HEK293T (cell line): ENCODE measurements around the gene ZIC1.

ENCODE experiments used
- CTCF ChIA-PET: fragments of 350-600 bp; formaldehyde crosslinking; extraction: SDS; loops from one replicate; lab custom pipeline; 2021; ENCODE audit warnings: antibody characterized with exemption, inconsistent platforms; lab: Yijun Ruan, JAX
- POLR2A ChIA-PET: fragments of 350-600 bp; formaldehyde crosslinking; extraction: SDS; loops from one replicate; lab custom pipeline; 2020; ENCODE audit warnings: antibody characterized with exemption, inconsistent platforms; lab: Yijun Ruan, JAX
- DNase-seq: peaks from one replicate; pipeline ENCODE4 v3.0.0; 2012; ENCODE audit warnings: mixed read lengths; ENCODE audit errors: extremely low spot score
- ARNT ChIP-seq: fragments of 450-650 bp; IDR thresholded peaks from 2 replicates; pipeline ENCODE4 v1.6.1; 2017; ENCODE audit warnings: mild to moderate bottlenecking
- BHLHE40 ChIP-seq: fragments of 450-650 bp; IDR thresholded peaks from 2 replicates; pipeline ENCODE4 v1.6.1; 2016; ENCODE audit warnings: mild to moderate bottlenecking, moderate library complexity, borderline replicate concordance
- CTBP1 ChIP-seq: fragments of 450-650 bp; IDR thresholded peaks from 2 replicates; pipeline ENCODE4 v1.6.1; 2016; ENCODE audit warnings: borderline replicate concordance
- ELF4 ChIP-seq: fragments of 450-650 bp; IDR thresholded peaks from 2 replicates; pipeline ENCODE4 v1.6.1; 2017; ENCODE audit warnings: antibody characterized with exemption
- FOXA1 ChIP-seq: fragments of 450-650 bp; IDR thresholded peaks from 2 replicates; pipeline ENCODE4 v1.6.1; 2016; ENCODE audit warnings: mild to moderate bottlenecking
- FOXK2 ChIP-seq: fragments of 450-650 bp; IDR thresholded peaks from 2 replicates; pipeline ENCODE4 v1.6.1; 2016; ENCODE audit warnings: mild to moderate bottlenecking
- FOXM1 ChIP-seq: fragments of 450-650 bp; IDR thresholded peaks from 2 replicates; pipeline ENCODE4 v1.6.1; 2017; ENCODE audit warnings: mild to moderate bottlenecking, borderline replicate concordance
- HDGF ChIP-seq: fragments of 450-650 bp; IDR thresholded peaks from 2 replicates; pipeline ENCODE4 v1.6.1; 2017; ENCODE audit warnings: antibody characterized with exemption, borderline replicate concordance
- L3MBTL2 ChIP-seq: fragments of 450-650 bp; conservative IDR thresholded peaks from 2 replicates; pipeline ENCODE4 v1.6.1; 2016; ENCODE audit warnings: mild to moderate bottlenecking
- LEF1 ChIP-seq: fragments of 450-650 bp; IDR thresholded peaks from 2 replicates; pipeline ENCODE4 v1.6.1; 2017; ENCODE audit warnings: mild to moderate bottlenecking, borderline replicate concordance
- NFRKB ChIP-seq: fragments of 450-650 bp; IDR thresholded peaks from 2 replicates; pipeline ENCODE4 v1.6.1; 2016; ENCODE audit warnings: mild to moderate bottlenecking, moderate library complexity
- SP1 ChIP-seq: fragments of 450-650 bp; IDR thresholded peaks from 2 replicates; pipeline ENCODE4 v1.6.1; 2017
- SUZ12 ChIP-seq: fragments of 450-650 bp; IDR thresholded peaks from 2 replicates; pipeline ENCODE4 v1.6.1; 2016; ENCODE audit warnings: mild to moderate bottlenecking
- TARDBP ChIP-seq: fragments of 450-650 bp; IDR thresholded peaks from 2 replicates; pipeline ENCODE4 v1.6.1; 2016
- ZNF384 ChIP-seq: fragments of 450-650 bp; IDR thresholded peaks from 2 replicates; pipeline ENCODE4 v1.6.1; 2016
- TF ChIP-seq, protein P1 (sequence below): fragments of 450-650 bp; IDR thresholded peaks from 2 replicates; pipeline ENCODE4 v1.6.1; 2016

The ZIC1 gene

DNA sequence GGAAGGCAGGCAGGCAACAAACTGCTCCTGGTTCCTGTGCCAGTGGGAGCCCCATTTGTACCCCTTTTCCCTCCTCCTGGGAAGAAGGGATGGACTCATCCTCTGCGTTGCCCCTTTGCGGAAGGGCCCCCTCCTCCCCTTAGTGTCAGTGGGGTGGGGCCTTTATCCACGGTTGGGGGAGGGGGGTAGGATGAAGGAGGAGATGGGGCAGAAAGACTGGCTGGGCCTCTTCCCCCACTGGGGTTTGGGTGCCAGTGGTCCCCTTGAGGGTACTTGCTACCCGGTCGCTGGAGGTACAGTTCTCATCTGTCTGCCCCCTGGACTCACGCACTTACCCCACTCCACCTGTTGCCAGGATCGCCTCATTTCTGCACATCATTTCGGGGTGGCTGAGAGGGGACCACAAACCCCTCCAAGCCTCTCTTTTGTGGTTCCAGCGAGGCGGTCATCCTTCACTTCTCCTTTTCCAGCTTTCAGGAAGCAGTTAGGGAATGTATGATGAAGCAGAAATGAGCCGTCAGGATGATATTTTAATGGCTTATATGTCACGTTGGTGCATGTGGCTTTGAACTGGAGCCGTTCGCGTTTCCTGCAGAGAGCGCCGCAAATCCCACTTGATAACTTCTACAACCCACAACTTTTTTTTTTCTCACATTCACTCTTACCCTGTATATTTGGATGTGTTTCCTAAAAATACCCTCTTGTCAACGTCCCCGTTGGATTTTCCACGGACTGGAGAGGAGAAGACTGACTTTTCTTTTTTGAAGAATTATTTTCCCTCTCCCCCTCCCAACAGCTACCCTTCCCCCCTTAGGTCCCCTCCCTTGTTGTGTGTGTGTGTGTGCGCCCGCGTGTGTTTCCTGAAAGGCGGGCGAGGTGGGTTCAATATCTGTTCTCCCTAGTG lies 2.9 kb upstream of the ZIC1 start, which contains the start of gene ZIC4:
Gene ZIC4, minus strand, starts transcription at position 516 of the 904 bp plus-strand sequence. CDS start 3,746 bp downstream, outside the sequence.
- CTCF ChIA-PET, result interaction anchor here (0.6 kb wide), 1 partner anchor 804 kb away, joined by 3 read pairs; no protein-coding TSS in a partner anchor
- no peak for TF ChIP-seq ARNT
- TF ChIP-seq, protein P1, sequence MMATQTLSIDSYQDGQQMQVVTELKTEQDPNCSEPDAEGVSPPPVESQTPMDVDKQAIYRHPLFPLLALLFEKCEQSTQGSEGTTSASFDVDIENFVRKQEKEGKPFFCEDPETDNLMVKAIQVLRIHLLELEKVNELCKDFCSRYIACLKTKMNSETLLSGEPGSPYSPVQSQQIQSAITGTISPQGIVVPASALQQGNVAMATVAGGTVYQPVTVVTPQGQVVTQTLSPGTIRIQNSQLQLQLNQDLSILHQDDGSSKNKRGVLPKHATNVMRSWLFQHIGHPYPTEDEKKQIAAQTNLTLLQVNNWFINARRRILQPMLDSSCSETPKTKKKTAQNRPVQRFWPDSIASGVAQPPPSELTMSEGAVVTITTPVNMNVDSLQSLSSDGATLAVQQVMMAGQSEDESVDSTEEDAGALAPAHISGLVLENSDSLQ, result no peak
- no peak for TF ChIP-seq HDGF
- TF ChIP-seq BHLHE40, result no peak
- no peak for TF ChIP-seq LEF1
- TF ChIP-seq FOXK2, result no peak
- TF ChIP-seq L3MBTL2, result no peak
- no peak for TF ChIP-seq ZNF384
- no peak for TF ChIP-seq FOXM1
- TF ChIP-seq SP1, result no peak
- TF ChIP-seq SUZ12, result no peak
- TF ChIP-seq FOXA1, result no peak
- TF ChIP-seq ELF4, result no peak
- no peak for TF ChIP-seq TARDBP
- TF ChIP-seq CTBP1, result no peak
- TF ChIP-seq NFRKB, result no peak
- DNase-seq, result no peak
- POLR2A ChIA-PET, result no interaction called here

DNA sequence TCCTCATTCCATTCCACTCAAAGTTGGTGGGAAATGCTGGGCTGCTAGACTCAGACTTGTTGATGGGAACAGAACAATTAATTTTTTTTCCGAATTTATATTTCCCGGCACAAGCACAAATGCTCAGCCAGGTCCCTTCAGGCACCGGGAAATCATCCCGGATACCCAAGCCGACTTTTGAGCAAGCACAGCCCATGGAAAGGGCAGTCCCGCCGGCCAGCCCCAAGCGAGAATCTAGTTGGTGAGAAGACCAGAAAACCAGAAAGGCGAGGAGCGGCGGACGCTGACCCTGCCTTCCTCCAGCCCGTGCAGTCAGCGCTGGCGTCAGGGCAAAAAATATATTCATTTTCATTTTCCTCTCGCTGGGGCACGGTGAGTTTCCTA lies 2.1 kb upstream of the ZIC1 start:
- no peak for DNase-seq
- no peak for TF ChIP-seq FOXA1
- TF ChIP-seq, protein P1, result no peak
- no peak for TF ChIP-seq ARNT
- TF ChIP-seq HDGF, result no peak
- TF ChIP-seq ZNF384, result no peak
- TF ChIP-seq FOXM1, result no peak
- TF ChIP-seq FOXK2, result no peak
- TF ChIP-seq SP1, result no peak
- TF ChIP-seq LEF1, result no peak
- TF ChIP-seq L3MBTL2, result no peak
- no peak for TF ChIP-seq TARDBP
- no peak for TF ChIP-seq CTBP1
- no peak for TF ChIP-seq NFRKB
- TF ChIP-seq BHLHE40, result no peak
- TF ChIP-seq ELF4, result no peak
- TF ChIP-seq SUZ12, result no peak
- ChIA-PET CTCF (no interaction called here), POLR2A (no interaction called here)

DNA sequence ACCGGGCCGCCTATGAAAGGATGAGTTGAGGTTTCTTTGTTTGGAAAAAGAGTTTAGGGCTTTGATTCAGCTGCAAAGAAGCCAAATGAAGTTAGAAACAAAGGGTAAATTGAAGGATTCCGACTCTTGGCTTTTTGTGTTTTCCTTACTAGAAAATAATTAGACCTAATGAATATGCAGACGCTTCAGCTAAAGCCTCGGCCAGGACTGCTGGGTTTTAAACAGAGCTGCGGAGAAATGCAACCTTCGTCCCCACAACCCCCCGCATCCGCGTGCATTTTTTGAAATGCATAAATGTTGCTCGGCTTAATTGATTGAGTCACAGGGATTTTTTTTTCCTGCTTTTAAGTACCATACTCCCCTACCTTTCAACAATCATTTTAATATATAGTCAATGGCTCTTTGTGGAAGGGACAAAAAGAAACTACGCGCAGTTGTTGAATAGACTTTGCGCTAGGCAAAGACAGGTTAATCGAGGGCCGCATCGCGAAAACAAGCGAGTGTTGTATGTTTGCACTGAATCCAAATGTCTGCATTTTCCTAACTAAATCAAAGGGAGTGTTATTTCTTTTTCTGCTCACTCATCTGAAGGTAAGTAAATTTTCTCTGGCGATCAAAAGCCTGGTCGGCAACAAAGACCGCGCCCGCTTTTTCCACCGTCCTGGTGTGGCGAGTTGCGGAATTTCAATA lies 1.5 kb upstream of the ZIC1 start:
- TF ChIP-seq ARNT (no peak), TARDBP (no peak), SUZ12 (no peak), FOXA1 (no peak), FOXM1 (no peak), L3MBTL2 (no peak), CTBP1 (no peak), BHLHE40 (no peak), ELF4 (no peak), NFRKB (no peak), LEF1 (no peak), HDGF (no peak), FOXK2 (no peak)
- TF ChIP-seq, protein P1, result no peak
- ChIA-PET CTCF (no interaction called here), POLR2A (no interaction called here)
- DNase-seq, result no peak

DNA sequence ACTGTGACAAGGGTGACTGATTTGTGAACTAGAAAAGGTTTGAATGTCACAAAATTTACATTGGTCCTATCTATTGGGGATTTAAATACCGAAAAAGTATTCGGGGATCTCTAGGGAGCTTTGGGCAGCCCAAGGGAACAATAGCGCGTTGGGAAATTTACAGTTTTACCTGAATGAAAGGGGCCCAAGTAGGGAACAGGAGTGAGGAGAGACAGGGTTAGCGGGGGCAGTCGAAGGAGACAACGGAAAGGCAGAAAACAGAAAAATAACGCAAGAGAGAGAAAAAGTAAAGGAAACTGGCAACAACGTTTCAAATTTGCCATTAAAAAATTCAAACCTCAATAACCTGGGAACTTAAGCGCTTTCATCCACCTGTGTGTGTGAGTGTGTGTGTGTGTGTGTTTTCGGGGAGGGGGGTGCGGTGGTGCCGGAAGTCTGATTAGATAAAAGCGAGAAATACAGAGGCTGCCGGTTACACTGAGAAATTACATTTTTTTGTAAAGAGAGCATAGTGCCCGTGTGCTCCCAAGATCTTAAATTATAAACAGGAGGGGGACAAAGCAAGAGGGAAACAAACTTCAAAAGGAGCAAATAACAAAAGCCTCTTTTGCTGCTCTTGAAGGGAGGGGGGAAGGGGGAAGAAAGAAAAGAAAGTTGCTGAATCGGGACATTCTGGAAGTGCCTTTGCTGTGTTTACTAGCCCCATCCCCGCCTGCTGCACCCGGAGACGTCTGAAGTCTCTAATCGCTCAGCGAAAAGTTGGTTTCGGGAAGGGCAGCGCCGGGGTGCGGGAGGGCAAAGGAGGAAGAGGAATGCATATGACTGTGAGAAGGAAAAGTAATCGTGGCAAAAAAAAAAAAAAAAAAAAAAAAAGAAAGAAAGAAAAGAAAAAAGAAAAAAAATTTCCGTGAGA lies 721 bp upstream of the ZIC1 start:
- ChIA-PET POLR2A (no interaction called here), CTCF (no interaction called here)
- TF ChIP-seq CTBP1 (no peak), LEF1 (no peak), ELF4 (no peak), TARDBP (no peak), L3MBTL2 (no peak), SUZ12 (no peak), HDGF (no peak), NFRKB (no peak)
- DNase-seq, result no peak

DNA sequence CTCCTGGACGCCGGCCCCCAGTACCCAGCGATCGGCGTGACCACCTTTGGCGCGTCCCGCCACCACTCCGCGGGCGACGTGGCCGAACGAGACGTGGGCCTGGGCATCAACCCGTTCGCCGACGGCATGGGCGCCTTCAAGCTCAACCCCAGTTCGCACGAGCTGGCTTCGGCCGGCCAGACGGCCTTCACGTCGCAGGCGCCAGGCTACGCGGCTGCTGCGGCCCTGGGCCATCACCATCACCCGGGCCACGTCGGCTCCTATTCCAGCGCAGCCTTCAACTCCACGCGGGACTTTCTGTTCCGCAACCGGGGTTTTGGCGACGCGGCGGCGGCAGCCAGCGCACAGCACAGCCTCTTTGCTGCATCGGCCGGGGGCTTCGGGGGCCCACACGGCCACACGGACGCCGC lies 956 bp downstream of the ZIC1 start:
- POLR2A ChIA-PET, result no interaction called here

More for the DNA sequence above, 956 bp downstream of the ZIC1 start:
- CTCF ChIA-PET, result no interaction called here
- no peak for DNase-seq
- TF ChIP-seq HDGF, result no peak
- no peak for TF ChIP-seq FOXK2
- TF ChIP-seq SUZ12, result no peak
- TF ChIP-seq CTBP1, result no peak
- TF ChIP-seq TARDBP, result no peak
- TF ChIP-seq, protein P1, result no peak
- no peak for TF ChIP-seq L3MBTL2
- TF ChIP-seq SP1, result no peak
- TF ChIP-seq ZNF384, result no peak
- TF ChIP-seq NFRKB, result no peak
- TF ChIP-seq FOXM1, result no peak
